HEK293 (cell line): ENCODE measurements around the gene FRAS1.

Source experiments
- GLI4 ChIP-seq: fragments of 450-650 bp; formaldehyde crosslinking; IDR thresholded peaks from 2 replicates; pipeline ENCODE4 v1.5.1; 2016; ENCODE audit warnings: missing biosample characterization, missing genetic modification characterization
- GLIS2 ChIP-seq: fragments of 450-650 bp; formaldehyde crosslinking; IDR thresholded peaks from 2 replicates; pipeline ENCODE4 v1.5.1; 2016; ENCODE audit warnings: missing biosample characterization, missing genetic modification characterization
- HOXC10 ChIP-seq: sonication (generic); formaldehyde crosslinking; IDR thresholded peaks from 2 replicates; pipeline ENCODE4 v1.8.1; 2023; ENCODE audit warnings: mild to moderate bottlenecking, missing genetic modification reagents
- KLF8 ChIP-seq: fragments of 450-650 bp; formaldehyde crosslinking; IDR thresholded peaks from 2 replicates; pipeline ENCODE4 v1.5.1; 2016; ENCODE audit warnings: missing biosample characterization, missing genetic modification characterization
- MYNN ChIP-seq: fragments of 450-650 bp; formaldehyde crosslinking; IDR thresholded peaks from 2 replicates; pipeline ENCODE4 v1.5.1; 2016; ENCODE audit warnings: missing biosample characterization, missing genetic modification characterization, borderline replicate concordance
- SP2 ChIP-seq: fragments of 450-650 bp; formaldehyde crosslinking; IDR thresholded peaks from 2 replicates; pipeline ENCODE4 v1.5.1; 2016; ENCODE audit warnings: missing biosample characterization, missing genetic modification characterization
- SP7 ChIP-seq: fragments of 450-650 bp; formaldehyde crosslinking; IDR thresholded peaks from 2 replicates; pipeline ENCODE4 v1.5.1; 2016; ENCODE audit warnings: missing biosample characterization, missing genetic modification characterization
- ZBTB8A ChIP-seq: fragments of 450-650 bp; formaldehyde crosslinking; IDR thresholded peaks from 2 replicates; pipeline ENCODE4 v1.5.1; 2016; ENCODE audit warnings: missing biosample characterization, missing genetic modification characterization
- ZFHX2 ChIP-seq: fragments of 450-650 bp; formaldehyde crosslinking; conservative IDR thresholded peaks from 2 replicates; pipeline ENCODE4 v1.5.1; 2016; ENCODE audit warnings: missing biosample characterization, missing genetic modification characterization
- ZNF169 ChIP-seq: fragments of 450-650 bp; formaldehyde crosslinking; IDR thresholded peaks from 2 replicates; pipeline ENCODE4 v1.5.1; 2016; ENCODE audit warnings: missing biosample characterization, missing genetic modification characterization
- ZNF2 ChIP-seq: fragments of 450-650 bp; formaldehyde crosslinking; IDR thresholded peaks from 2 replicates; pipeline ENCODE4 v1.5.1; 2016; ENCODE audit warnings: missing biosample characterization, missing genetic modification characterization
- ZNF214 ChIP-seq: fragments of 450-650 bp; formaldehyde crosslinking; IDR thresholded peaks from 2 replicates; pipeline ENCODE4 v1.5.1; 2017; ENCODE audit warnings: missing biosample characterization, mild to moderate bottlenecking, missing genetic modification characterization, borderline replicate concordance
- ZNF394 ChIP-seq: fragments of 450-650 bp; formaldehyde crosslinking; IDR thresholded peaks from 2 replicates; pipeline ENCODE4 v1.5.1; 2016; ENCODE audit warnings: missing biosample characterization, missing genetic modification characterization, mild to moderate bottlenecking, moderate library complexity, borderline replicate concordance
- ZNF416 ChIP-seq: fragments of 450-650 bp; formaldehyde crosslinking; IDR thresholded peaks from 2 replicates; pipeline ENCODE4 v1.5.1; 2016; ENCODE audit warnings: missing biosample characterization, missing genetic modification characterization
- ZNF423 ChIP-seq: fragments of 450-650 bp; formaldehyde crosslinking; IDR thresholded peaks from 2 replicates; pipeline ENCODE4 v1.5.1; 2016; ENCODE audit warnings: missing biosample characterization, missing genetic modification characterization
- ZNF48 ChIP-seq: fragments of 450-650 bp; formaldehyde crosslinking; IDR thresholded peaks from 2 replicates; pipeline ENCODE4 v1.5.1; 2016; ENCODE audit warnings: missing biosample characterization, missing genetic modification characterization
- ZNF510 ChIP-seq: fragments of 450-650 bp; formaldehyde crosslinking; IDR thresholded peaks from 2 replicates; pipeline ENCODE4 v1.5.1; 2018; ENCODE audit warnings: mild to moderate bottlenecking, missing genetic modification characterization, missing biosample characterization; ENCODE audit not compliant: insufficient replicate concordance
- ZNF555 ChIP-seq: fragments of 450-650 bp; formaldehyde crosslinking; conservative IDR thresholded peaks from 2 replicates; pipeline ENCODE4 v1.5.1; 2017; ENCODE audit warnings: missing biosample characterization, mild to moderate bottlenecking, missing genetic modification characterization, inconsistent platforms
- ZNF561 ChIP-seq: fragments of 450-650 bp; IDR thresholded peaks from 2 replicates; pipeline ENCODE4 v1.5.1; 2018; ENCODE audit warnings: missing biosample characterization, missing genetic modification characterization, borderline replicate concordance
- ZNF596 ChIP-seq: fragments of 450-650 bp; IDR thresholded peaks from 2 replicates; pipeline ENCODE4 v1.5.0; 2018; ENCODE audit warnings: missing biosample characterization, mild to moderate bottlenecking, missing genetic modification characterization, moderate library complexity
- ZNF623 ChIP-seq: fragments of 450-650 bp; formaldehyde crosslinking; IDR thresholded peaks from 2 replicates; pipeline ENCODE4 v1.5.1; 2016; ENCODE audit warnings: missing biosample characterization, missing genetic modification characterization
- ZNF624 ChIP-seq: fragments of 450-650 bp; formaldehyde crosslinking; IDR thresholded peaks from 2 replicates; pipeline ENCODE4 v1.5.1; 2017; ENCODE audit warnings: missing biosample characterization, missing genetic modification characterization
- ZNF660 ChIP-seq: fragments of 450-650 bp; IDR thresholded peaks from 2 replicates; pipeline ENCODE4 v1.5.1; 2018; ENCODE audit warnings: missing biosample characterization, mild to moderate bottlenecking, missing genetic modification characterization
- ZNF776 ChIP-seq: fragments of 450-650 bp; formaldehyde crosslinking; IDR thresholded peaks from 2 replicates; pipeline ENCODE4 v1.5.0; 2017; ENCODE audit warnings: missing biosample characterization, missing genetic modification characterization, borderline replicate concordance
- ZNF837 ChIP-seq: fragments of 450-650 bp; formaldehyde crosslinking; IDR thresholded peaks from 2 replicates; pipeline ENCODE4 v1.5.1; 2016; ENCODE audit warnings: missing biosample characterization, missing genetic modification characterization
- TF ChIP-seq, protein P1 (sequence below): fragments of 450-650 bp; formaldehyde crosslinking; IDR thresholded peaks from 2 replicates; pipeline ENCODE4 v1.5.1; 2017; ENCODE audit warnings: missing biosample characterization, missing genetic modification characterization
- TF ChIP-seq, protein P2 (sequence below): fragments of 450-650 bp; formaldehyde crosslinking; IDR thresholded peaks from 2 replicates; pipeline ENCODE4 v1.5.1; 2017; ENCODE audit warnings: missing biosample characterization, missing genetic modification characterization
- TF ChIP-seq, protein P3 (sequence below): fragments of 450-650 bp; formaldehyde crosslinking; IDR thresholded peaks from 2 replicates; pipeline ENCODE4 v1.5.1; 2016; ENCODE audit warnings: missing biosample characterization, missing genetic modification characterization
- TF ChIP-seq, protein P4 (sequence below): fragments of 450-650 bp; formaldehyde crosslinking; IDR thresholded peaks from 2 replicates; pipeline ENCODE4 v1.5.1; 2016; ENCODE audit warnings: missing biosample characterization, missing genetic modification characterization
- TF ChIP-seq, protein P5 (sequence below): fragments of 450-650 bp; formaldehyde crosslinking; IDR thresholded peaks from 2 replicates; pipeline ENCODE4 v1.5.1; 2016; ENCODE audit warnings: missing biosample characterization, missing genetic modification characterization
- TF ChIP-seq, protein P6 (sequence below): fragments of 450-650 bp; formaldehyde crosslinking; IDR thresholded peaks from 2 replicates; pipeline ENCODE4 v1.5.1; 2016; ENCODE audit warnings: missing biosample characterization, missing genetic modification characterization

Gene FRAS1

DNA sequence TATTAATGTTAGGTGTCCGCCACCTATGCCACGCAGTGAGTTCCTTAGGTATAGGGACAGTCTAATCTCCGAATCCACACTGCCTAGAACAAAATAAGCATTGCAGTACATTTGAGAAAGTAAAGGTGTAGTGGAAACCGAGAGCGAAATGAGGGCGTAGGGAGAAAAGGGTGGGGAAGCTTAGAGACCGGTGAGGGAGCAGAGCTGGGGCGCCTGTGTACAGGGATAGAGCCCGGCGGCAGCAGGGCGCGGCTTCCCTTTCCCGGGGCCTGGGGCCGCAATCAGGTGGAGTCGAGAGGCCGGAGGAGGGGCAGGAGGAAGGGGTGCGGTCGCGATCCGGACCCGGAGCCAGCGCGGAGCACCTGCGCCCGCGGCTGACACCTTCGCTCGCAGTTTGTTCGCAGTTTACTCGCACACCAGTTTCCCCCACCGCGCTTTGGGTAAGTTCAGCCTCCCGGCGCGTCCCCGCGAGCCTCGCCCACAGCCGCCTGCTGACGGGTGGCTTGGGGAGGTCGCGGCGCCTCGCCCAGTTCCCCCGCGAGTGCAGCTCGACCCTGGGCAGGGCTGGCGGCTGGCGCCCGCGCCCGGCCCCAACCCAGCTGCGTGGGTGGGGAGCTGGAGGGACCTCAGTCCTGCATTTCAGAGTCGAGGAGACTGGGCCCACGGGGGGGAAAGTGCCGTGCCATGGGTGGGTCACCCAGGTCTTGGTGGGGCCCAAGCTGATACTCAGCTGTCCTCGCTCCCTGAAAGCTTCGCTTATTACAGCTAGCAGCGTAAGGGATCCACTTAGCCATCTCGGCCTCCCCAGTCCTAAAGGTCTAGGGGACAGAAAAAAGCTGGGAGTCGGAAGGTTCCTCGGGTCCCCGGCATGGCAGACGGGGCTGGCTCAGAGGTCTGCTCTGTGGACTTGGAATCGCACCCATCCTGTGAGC, 494.6 kb downstream of the FRAS1 start, which contains the start of gene ANXA3 (continued):
- TF ChIP-seq ZNF510 (tag by site-specific recombination) (no peak), ZNF837 (tag by site-specific recombination) (no peak), ZNF48 (no peak), ZFHX2 (tag by site-specific recombination) (peak; percentile 70), SP2 (tag by site-specific recombination) (no peak), ZNF776 (no peak), KLF8 (tag by site-specific recombination) (peak; percentile 48), ZNF624 (tag by site-specific recombination) (no peak), SP7 (tag by site-specific recombination) (no peak), ZNF555 (tag by site-specific recombination) (no peak), GLIS2 (tag by site-specific recombination) (peak; percentile 74), GLI4 (tag by site-specific recombination) (no peak), ZNF2 (tag by site-specific recombination) (no peak), ZNF394 (peak; percentile 25; the same call in 1 of the 2 replicates), ZNF561 (tag by site-specific recombination) (no peak), ZNF623 (no peak), ZNF596 (tag by site-specific recombination) (no peak), ZNF423 (tag by site-specific recombination) (no peak), ZNF416 (tag by site-specific recombination) (no peak), ZNF214 (tag by site-specific recombination) (no peak), ZNF660 (tag by site-specific recombination) (no peak), ZBTB8A (tag by site-specific recombination) (peak; percentile 67), ZNF169 (tag by site-specific recombination) (no peak), HOXC10 (CRISPR knock-in tag) (no peak), MYNN (tag by site-specific recombination) (no peak)
- TF ChIP-seq, protein P1, sequence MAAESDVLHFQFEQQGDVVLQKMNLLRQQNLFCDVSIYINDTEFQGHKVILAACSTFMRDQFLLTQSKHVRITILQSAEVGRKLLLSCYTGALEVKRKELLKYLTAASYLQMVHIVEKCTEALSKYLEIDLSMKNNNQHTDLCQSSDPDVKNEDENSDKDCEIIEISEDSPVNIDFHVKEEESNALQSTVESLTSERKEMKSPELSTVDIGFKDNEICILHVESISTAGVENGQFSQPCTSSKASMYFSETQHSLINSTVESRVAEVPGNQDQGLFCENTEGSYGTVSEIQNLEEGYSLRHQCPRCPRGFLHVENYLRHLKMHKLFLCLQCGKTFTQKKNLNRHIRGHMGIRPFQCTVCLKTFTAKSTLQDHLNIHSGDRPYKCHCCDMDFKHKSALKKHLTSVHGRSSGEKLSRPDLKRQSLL (tag by site-specific recombination): no peak
- TF ChIP-seq, protein P2, sequence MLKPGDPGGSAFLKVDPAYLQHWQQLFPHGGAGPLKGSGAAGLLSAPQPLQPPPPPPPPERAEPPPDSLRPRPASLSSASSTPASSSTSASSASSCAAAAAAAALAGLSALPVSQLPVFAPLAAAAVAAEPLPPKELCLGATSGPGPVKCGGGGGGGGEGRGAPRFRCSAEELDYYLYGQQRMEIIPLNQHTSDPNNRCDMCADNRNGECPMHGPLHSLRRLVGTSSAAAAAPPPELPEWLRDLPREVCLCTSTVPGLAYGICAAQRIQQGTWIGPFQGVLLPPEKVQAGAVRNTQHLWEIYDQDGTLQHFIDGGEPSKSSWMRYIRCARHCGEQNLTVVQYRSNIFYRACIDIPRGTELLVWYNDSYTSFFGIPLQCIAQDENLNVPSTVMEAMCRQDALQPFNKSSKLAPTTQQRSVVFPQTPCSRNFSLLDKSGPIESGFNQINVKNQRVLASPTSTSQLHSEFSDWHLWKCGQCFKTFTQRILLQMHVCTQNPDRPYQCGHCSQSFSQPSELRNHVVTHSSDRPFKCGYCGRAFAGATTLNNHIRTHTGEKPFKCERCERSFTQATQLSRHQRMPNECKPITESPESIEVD: no peak
- TF ChIP-seq, protein P3, sequence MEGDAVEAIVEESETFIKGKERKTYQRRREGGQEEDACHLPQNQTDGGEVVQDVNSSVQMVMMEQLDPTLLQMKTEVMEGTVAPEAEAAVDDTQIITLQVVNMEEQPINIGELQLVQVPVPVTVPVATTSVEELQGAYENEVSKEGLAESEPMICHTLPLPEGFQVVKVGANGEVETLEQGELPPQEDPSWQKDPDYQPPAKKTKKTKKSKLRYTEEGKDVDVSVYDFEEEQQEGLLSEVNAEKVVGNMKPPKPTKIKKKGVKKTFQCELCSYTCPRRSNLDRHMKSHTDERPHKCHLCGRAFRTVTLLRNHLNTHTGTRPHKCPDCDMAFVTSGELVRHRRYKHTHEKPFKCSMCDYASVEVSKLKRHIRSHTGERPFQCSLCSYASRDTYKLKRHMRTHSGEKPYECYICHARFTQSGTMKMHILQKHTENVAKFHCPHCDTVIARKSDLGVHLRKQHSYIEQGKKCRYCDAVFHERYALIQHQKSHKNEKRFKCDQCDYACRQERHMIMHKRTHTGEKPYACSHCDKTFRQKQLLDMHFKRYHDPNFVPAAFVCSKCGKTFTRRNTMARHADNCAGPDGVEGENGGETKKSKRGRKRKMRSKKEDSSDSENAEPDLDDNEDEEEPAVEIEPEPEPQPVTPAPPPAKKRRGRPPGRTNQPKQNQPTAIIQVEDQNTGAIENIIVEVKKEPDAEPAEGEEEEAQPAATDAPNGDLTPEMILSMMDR: 0 out of 2 replicates have a peak, but pooled peaks have one; percentile 8
- TF ChIP-seq, protein P4, sequence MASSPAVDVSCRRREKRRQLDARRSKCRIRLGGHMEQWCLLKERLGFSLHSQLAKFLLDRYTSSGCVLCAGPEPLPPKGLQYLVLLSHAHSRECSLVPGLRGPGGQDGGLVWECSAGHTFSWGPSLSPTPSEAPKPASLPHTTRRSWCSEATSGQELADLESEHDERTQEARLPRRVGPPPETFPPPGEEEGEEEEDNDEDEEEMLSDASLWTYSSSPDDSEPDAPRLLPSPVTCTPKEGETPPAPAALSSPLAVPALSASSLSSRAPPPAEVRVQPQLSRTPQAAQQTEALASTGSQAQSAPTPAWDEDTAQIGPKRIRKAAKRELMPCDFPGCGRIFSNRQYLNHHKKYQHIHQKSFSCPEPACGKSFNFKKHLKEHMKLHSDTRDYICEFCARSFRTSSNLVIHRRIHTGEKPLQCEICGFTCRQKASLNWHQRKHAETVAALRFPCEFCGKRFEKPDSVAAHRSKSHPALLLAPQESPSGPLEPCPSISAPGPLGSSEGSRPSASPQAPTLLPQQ (tag by site-specific recombination): peak; percentile 66
- TF ChIP-seq, protein P5, sequence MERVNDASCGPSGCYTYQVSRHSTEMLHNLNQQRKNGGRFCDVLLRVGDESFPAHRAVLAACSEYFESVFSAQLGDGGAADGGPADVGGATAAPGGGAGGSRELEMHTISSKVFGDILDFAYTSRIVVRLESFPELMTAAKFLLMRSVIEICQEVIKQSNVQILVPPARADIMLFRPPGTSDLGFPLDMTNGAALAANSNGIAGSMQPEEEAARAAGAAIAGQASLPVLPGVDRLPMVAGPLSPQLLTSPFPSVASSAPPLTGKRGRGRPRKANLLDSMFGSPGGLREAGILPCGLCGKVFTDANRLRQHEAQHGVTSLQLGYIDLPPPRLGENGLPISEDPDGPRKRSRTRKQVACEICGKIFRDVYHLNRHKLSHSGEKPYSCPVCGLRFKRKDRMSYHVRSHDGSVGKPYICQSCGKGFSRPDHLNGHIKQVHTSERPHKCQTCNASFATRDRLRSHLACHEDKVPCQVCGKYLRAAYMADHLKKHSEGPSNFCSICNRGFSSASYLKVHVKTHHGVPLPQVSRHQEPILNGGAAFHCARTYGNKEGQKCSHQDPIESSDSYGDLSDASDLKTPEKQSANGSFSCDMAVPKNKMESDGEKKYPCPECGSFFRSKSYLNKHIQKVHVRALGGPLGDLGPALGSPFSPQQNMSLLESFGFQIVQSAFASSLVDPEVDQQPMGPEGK (tag by site-specific recombination): peak; percentile 35; the same call in 1 of the 2 replicates
- TF ChIP-seq, protein P6, sequence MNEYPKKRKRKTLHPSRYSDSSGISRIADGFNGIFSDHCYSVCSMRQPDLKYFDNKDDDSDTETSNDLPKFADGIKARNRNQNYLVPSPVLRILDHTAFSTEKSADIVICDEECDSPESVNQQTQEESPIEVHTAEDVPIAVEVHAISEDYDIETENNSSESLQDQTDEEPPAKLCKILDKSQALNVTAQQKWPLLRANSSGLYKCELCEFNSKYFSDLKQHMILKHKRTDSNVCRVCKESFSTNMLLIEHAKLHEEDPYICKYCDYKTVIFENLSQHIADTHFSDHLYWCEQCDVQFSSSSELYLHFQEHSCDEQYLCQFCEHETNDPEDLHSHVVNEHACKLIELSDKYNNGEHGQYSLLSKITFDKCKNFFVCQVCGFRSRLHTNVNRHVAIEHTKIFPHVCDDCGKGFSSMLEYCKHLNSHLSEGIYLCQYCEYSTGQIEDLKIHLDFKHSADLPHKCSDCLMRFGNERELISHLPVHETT (tag by site-specific recombination): no peak
